NCI-H345 (cell line): ENCODE measurements around the gene UBR2.
"Not testable (repeated sequence)": the region's sequence is repeated elsewhere in the genome, so short reads cannot be mapped to it uniquely, and the experiment has no call there.

Source experiments
- DNase-seq: peaks from one replicate; lab custom pipeline; 2025; lab: John Stamatoyannopoulos, UW

The UBR2 gene

GRCh38 chr6:42727627-42728026 lies 163.8 kb downstream of the UBR2 start:
- DNase-seq: no peak

- no peak for DNase-seq
These were observed 165.9 kb downstream of the UBR2 start for GRCh38 chr6:42729731-42730130.

GRCh38 chr6:42733867-42734481 lies 170.1 kb downstream of the UBR2 start:
- not testable (repeated sequence) for DNase-seq

GRCh38 chr6:42735976-42736375 lies 172.1 kb downstream of the UBR2 start:
- DNase-seq: no peak

GRCh38 chr6:42740725-42741124 lies 176.9 kb downstream of the UBR2 start:
- DNase-seq: no peak

- peak; percentile 70 for DNase-seq
These were observed 178.5 kb downstream of the UBR2 start for GRCh38 chr6:42742116-42742894.
